ENCODE measurements around the gene TMEM215.

The TMEM215 gene, protein sequence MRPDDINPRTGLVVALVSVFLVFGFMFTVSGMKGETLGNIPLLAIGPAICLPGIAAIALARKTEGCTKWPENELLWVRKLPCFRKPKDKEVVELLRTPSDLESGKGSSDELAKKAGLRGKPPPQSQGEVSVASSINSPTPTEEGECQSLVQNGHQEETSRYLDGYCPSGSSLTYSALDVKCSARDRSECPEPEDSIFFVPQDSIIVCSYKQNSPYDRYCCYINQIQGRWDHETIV

DNA sequence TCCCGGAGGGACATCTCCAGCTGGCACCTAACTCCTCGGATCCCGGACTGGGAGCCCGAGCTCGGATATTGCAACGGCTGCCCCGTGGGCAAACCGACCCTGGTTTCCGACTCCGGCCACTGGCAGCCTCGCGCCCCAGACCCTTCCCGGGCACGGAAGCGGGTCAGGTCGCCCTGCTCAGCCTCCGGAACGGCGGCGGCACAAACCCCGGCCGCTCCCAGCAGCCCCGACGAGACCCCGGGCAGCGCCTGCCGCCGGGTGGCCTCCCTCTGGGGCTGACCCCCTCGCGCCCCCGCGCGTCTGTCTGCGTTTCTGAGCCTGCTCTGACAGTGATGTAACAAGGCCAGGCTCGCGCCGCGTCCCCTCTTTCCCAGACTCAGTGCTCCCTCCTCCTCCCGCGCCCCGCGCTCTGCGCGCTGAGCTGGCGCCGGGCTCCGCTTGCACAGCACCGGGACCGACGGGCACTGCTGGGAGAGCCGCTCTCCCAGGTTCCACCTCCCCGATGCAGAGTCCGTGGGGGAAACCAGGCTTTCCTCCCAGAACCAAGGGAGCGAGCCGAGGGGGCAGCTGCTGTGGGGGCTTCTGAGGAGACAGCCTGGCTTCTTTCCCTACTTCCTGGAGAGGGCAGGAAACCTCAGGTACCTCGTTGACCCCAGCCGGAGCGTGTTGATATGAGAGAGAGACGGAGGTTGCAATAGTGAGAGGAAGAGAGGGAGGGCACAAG lies at the start of gene TMEM215:
TMEM215 (plus strand) TSS at position 373 of the 724 bp plus-strand sequence. CDS start 644 bp downstream, outside the sequence.
- no peaks in the 10 kb centered on the region for H3K36me3 ChIP-seq
- no peaks in the 10 kb centered on the region for H3K4me1 ChIP-seq
- no peak within 1 kb of the TSS for H3K4me2 ChIP-seq
- no peaks in the 10 kb centered on the region for H4K20me1 ChIP-seq
- H3K9ac ChIP-seq: no peak within 1 kb of the TSS
- no peak within 1 kb of the TSS for H3K4me3 ChIP-seq
- H3K27me3 ChIP-seq: no peaks in the 10 kb centered on the region
- no peak within 1 kb of the TSS for H3K27ac ChIP-seq
- peaks cover 11 to 20% (median 14%) of the 10 kb centered on the region in 11 experiments; a peak in 20 of 22 replicates for H3K9me3 ChIP-seq (replicated peaks in 1 of 11)
- TF ChIP-seq Cebpa-rat (IDR thresholded peaks at IDR 0.05): no peak

DNA sequence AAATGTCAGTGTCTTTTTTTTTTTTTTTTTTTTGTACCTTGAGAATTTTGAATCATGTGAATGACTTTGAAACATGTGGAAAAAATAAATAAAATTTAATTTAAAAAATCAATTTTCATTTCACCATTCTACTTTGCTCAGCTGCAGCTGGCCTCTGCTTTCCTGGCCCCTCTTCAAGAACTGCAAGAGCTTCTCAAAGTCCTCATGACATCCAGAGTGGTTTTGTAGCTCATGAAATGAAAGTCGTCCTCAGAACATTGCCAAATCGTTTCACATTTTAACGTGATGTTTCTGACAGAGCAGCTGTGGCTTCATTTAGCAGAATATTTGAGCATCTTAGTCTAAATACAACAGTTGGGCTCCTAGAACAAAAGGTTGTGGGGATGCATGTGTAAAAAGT lies 47.9 kb upstream of the TMEM215 start:
- Histone ChIP-seq H3K36me3 (no peaks in the 10 kb centered on the region), H3K4me3 (no peak overlapping the region), H3K27ac (no peak overlapping the region), H3K4me2 (no peak overlapping the region), H4K20me1 (no peaks in the 10 kb centered on the region), H3K27me3 (no peaks in the 10 kb centered on the region), H3K9me3 (replicated peaks in 1 of 11) (no peaks in the 10 kb centered on the region), H3K9ac (no peak overlapping the region), H3K4me1 (no peaks in the 10 kb centered on the region)
- TF ChIP-seq Cebpa-rat (IDR thresholded peaks at IDR 0.05): no peak

DNA sequence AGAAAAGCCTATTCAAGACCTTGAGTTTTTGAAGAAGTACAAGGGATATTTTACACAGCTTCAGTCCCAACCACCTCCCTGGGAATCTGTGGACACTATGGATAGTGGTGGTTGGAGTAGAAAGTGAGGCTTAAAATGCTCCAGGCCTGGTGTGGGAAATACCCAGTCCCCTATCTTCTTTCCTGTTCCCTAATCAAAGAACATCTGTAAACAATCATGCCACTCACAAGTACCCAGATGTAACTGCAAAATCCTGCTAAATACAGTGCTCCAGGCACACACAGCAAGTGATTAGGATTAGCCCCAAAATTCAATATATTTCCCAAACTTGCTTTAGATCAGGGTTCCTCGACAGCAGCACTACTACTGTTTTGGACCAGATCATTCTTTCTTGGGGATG lies 46.0 kb upstream of the TMEM215 start:
- Histone ChIP-seq H3K27ac (no peak overlapping the region), H4K20me1 (no peaks in the 10 kb centered on the region), H3K4me3 (no peak overlapping the region), H3K4me1 (no peaks in the 10 kb centered on the region), H3K36me3 (no peaks in the 10 kb centered on the region), H3K4me2 (no peak overlapping the region), H3K27me3 (no peaks in the 10 kb centered on the region), H3K9me3 (replicated peaks in 1 of 11) (no peaks in the 10 kb centered on the region; a peak in 1 of 22 replicates), H3K9ac (no peak overlapping the region)
- no peak for TF ChIP-seq Cebpa-rat (IDR thresholded peaks at IDR 0.05)

DNA sequence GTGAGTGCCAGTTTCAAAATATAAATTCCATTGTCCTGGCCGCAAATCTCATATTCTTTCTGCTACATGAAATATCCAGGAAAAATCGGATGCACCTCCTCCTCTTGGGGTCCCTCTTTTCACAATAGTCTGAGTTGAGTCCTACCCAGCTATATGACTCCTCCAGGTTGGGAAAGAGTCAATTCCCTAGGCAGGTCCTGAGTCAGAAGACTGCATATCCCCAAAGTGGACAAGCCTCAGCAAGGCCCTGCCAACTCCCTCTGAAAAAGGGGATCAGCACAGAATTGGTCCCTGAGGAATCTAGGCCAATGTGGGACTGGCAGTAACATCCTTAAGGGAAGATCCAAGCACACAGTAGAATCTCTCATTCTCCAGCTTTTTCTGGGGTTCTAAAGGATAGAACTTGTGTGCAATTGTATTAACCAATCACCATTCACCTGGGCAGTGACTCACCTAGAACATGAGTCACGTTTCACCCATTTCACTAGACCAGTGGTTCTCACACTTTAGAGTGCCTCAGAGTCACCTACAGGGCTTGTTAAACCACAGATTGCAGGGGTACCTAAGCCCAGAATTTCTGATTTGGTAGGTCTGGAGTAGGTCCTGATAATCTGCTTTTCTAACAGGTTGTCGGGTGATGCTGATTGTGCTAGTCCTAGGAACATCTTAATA lies 44.7 kb upstream of the TMEM215 start:
- no peak for TF ChIP-seq Cebpa-rat (IDR thresholded peaks at IDR 0.05)
- no peak overlapping the region for H3K9ac ChIP-seq
- H3K4me3 ChIP-seq: no peak overlapping the region
- H3K27me3 ChIP-seq: no peaks in the 10 kb centered on the region
- H3K9me3 ChIP-seq (replicated peaks in 1 of 11): peaks cover 0 to 6% (median 0%) of the 10 kb centered on the region in 11 experiments; a peak in 5 of 22 replicates
- H3K27ac ChIP-seq: no peak overlapping the region
- no peak overlapping the region for H3K4me2 ChIP-seq
- H3K36me3 ChIP-seq: no peaks in the 10 kb centered on the region
- no peaks in the 10 kb centered on the region for H3K4me1 ChIP-seq
- H4K20me1 ChIP-seq: no peaks in the 10 kb centered on the region

DNA sequence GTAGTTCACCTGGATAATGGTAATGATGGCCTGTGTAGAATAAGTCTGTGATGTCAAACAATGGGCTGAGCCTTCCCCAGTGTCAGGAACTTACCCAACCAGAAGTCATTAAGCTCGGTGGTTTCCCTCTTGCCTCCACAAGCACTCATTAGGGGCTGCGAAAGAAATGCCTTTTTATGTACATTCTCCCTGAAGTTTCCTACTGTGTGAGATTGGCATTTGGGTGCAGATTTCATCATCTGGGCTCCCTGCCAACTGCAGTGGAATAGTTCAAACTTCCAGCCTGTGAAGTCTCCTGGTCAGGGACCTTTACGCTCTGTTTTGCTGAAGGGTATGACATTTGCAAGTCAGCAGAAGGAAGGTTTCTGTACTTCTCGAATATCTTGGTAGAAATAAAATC lies 41.6 kb upstream of the TMEM215 start:
- Histone ChIP-seq H3K4me2 (no peak overlapping the region), H3K9me3 (replicated peaks in 1 of 11) (peaks cover 0 to 7% (median 0%) of the 10 kb centered on the region in 11 experiments; a peak in 5 of 22 replicates), H3K36me3 (no peaks in the 10 kb centered on the region), H3K4me3 (no peak overlapping the region), H3K27me3 (no peaks in the 10 kb centered on the region), H3K4me1 (no peaks in the 10 kb centered on the region), H3K27ac (no peak overlapping the region), H3K9ac (no peak overlapping the region), H4K20me1 (no peaks in the 10 kb centered on the region)
- no peak for TF ChIP-seq Cebpa-rat (IDR thresholded peaks at IDR 0.05)

DNA sequence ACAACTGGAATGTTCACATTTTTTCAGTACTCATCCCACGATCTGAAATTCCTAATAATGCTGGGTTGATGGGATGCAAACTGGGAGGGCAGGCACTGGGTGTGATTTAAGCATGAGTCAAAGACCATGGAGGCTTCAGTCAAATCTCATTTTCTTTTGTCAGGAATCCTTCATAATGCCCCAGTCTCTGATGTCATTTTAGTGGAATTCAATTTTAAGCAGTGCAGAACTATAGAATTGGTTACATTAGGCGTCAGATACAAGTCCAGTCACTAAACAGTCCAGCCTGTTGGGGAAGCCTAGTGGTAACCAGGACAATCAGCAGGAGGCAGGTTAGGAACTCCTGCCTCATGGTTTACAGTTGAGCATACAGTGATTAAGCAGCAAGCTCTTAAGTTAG lies 41.0 kb upstream of the TMEM215 start:
- Histone ChIP-seq H3K4me3 (no peak overlapping the region), H3K4me1 (no peaks in the 10 kb centered on the region), H3K27ac (no peak overlapping the region), H3K9me3 (replicated peaks in 1 of 11) (peaks cover 0 to 7% (median 0%) of the 10 kb centered on the region in 11 experiments; a peak in 5 of 22 replicates), H3K36me3 (no peaks in the 10 kb centered on the region), H4K20me1 (no peaks in the 10 kb centered on the region), H3K27me3 (no peaks in the 10 kb centered on the region), H3K9ac (no peak overlapping the region), H3K4me2 (no peak overlapping the region)
- no peak for TF ChIP-seq Cebpa-rat (IDR thresholded peaks at IDR 0.05)

DNA sequence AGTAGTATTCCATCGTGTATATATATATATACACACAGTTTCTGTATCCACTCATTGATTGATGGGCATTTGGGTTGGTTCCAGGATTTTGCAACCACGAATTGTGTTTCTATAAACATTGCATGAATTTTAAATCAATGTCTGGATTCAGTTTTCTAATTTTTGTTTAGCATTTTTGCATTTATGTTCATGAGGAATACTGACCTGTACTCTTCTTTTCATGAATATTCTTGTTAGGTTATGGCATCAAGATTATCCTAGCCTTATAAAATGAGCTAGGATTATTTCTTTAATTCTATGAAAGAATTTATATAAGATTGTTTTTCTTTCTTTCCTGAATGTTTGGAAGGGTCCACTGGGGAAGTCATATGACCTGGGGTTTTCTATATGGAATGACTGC lies 35.3 kb upstream of the TMEM215 start:
- Histone ChIP-seq H4K20me1 (no peaks in the 10 kb centered on the region), H3K27me3 (no peaks in the 10 kb centered on the region), H3K4me1 (no peaks in the 10 kb centered on the region), H3K9ac (no peak overlapping the region), H3K9me3 (replicated peaks in 1 of 11) (peaks cover 0 to 7% (median 0%) of the 10 kb centered on the region in 11 experiments; a peak in 5 of 22 replicates), H3K4me3 (no peak overlapping the region), H3K4me2 (no peak overlapping the region), H3K27ac (no peak overlapping the region), H3K36me3 (no peaks in the 10 kb centered on the region)
- TF ChIP-seq Cebpa-rat (IDR thresholded peaks at IDR 0.05): no peak

DNA sequence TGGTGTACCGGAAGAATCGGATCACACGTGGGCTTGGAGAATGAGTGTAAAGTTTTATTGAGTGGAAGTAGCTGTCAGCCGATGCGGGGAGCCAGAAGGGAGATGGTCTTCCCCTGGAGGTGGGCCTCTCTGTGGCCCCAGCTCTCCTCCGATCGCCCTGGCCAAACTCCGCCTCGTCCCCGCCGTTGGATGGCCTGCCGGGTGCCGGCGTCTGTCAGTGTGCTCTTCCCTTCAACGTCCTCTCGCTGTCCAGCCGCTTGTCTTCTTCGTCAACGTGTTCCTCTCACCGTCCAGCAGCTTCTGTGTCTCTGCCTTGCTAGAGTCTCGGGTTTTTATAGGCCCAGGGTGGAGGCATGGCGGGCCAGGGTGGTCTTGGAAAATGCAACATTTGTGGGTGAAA lies 27.6 kb upstream of the TMEM215 start:
- no peak overlapping the region for H3K4me3 ChIP-seq
- H3K4me1 ChIP-seq: no peaks in the 10 kb centered on the region
- H3K36me3 ChIP-seq: no peaks in the 10 kb centered on the region
- H3K27ac ChIP-seq: no peak overlapping the region
- H3K27me3 ChIP-seq: no peaks in the 10 kb centered on the region
- H3K4me2 ChIP-seq: no peak overlapping the region
- TF ChIP-seq Cebpa-rat (IDR thresholded peaks at IDR 0.05): no peak
- peaks cover 0 to 4% (median 0%) of the 10 kb centered on the region in 11 experiments; a peak in 2 of 22 replicates for H3K9me3 ChIP-seq (replicated peaks in 1 of 11)
- H4K20me1 ChIP-seq: no peaks in the 10 kb centered on the region
- no peak overlapping the region for H3K9ac ChIP-seq

DNA sequence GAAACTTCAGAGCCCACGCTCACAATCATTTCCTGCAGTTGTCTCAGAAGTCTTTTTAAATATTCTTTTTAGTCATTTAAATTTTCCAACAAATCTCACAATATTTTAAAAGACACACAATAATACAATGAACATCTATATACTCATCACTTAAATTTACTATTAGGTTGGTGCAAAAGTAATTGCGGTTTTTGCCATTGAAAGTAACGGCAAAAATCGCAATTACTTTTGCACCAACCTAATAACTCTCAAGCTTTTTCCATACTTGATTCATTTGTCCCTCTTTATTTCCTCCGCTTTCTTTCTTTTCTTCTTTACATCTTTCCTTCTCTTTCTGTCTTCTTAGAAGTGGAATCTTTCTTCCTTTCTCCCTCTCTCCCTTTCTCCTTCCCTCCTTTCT lies 19.2 kb upstream of the TMEM215 start:
- Histone ChIP-seq H4K20me1 (no peaks in the 10 kb centered on the region), H3K27me3 (no peaks in the 10 kb centered on the region), H3K4me3 (no peak overlapping the region), H3K36me3 (no peaks in the 10 kb centered on the region), H3K9ac (no peak overlapping the region), H3K4me2 (no peak overlapping the region), H3K27ac (no peak overlapping the region), H3K4me1 (no peaks in the 10 kb centered on the region), H3K9me3 (replicated peaks in 1 of 11) (no peaks in the 10 kb centered on the region)
- no peak for TF ChIP-seq Cebpa-rat (IDR thresholded peaks at IDR 0.05)

Data from BLaER1 treated with 17β-estradiol and CSF1 and Interleukin-3, amounts not matched to agents 10 nM and 100 nM (cell line).